Loucy (cell line): ENCODE measurements around the gene SCARB1.

Experiments
- CTCF ChIP-seq: fragments of 200-600 bp; sonication (generic); conservative IDR thresholded peaks from 2 replicates; pipeline ENCODE4 v1.5.1; 2014; ENCODE audit warnings: mild to moderate bottlenecking, antibody characterized with exemption, low read length
- EZH2phosphoT487 ChIP-seq: fragments of 200-600 bp; IDR thresholded peaks from 2 replicates; pipeline ENCODE4 v1.6.1; 2018; ENCODE audit warnings: antibody characterized with exemption, mild to moderate bottlenecking, moderate library complexity, borderline replicate concordance

- TF ChIP-seq CTCF (no peak), EZH2phosphoT487 (no peak)
Measured at GRCh38 chr12:124797321-124797720, 66.3 kb downstream of the SCARB1 start.
